CD4-positive, alpha-beta memory T cell (primary cell): ENCODE data around the gene ST6GALNAC3. TPM values are rescaled to one million over a fixed set of nuclear protein-coding genes. Genes with fewer than 3 reads are reported as not detected.

ENCODE experiments used
- CTCF ChIA-PET: fragments of 350-600 bp; sonication (Branson Sonifier 250); formaldehyde crosslinking; loops from one replicate; lab custom pipeline; 2021; ENCODE audit warnings: inconsistent platforms; ENCODE audit not compliant: partially characterized antibody; lab: Charles Lee
- POLR2A ChIA-PET: fragments of 350-600 bp; sonication (Branson Sonifier 250); formaldehyde crosslinking; loops from one replicate; lab custom pipeline; 2021; ENCODE audit not compliant: partially characterized antibody; lab: Charles Lee
- DNase-seq, 5 donors: peaks; one replicate each; pipeline versions ENCODE4 v3.0.0 to v3.0.0-alpha.2; 2020 to 2022; ENCODE audit warnings: mixed read lengths in 1 of 5
- H3K27ac ChIP-seq: one replicate; pipeline ENCODE4 v1.7.0; 2013; ENCODE audit warnings: low read depth, low read length
- H3K27me3 ChIP-seq: 2 replicates; pipeline ENCODE4 v1.7.0; 2013; ENCODE audit warnings: mild to moderate bottlenecking, low read length, moderate library complexity; ENCODE audit not compliant: insufficient read depth
- H3K36me3 ChIP-seq: 2 replicates; pipeline ENCODE4 v1.7.0; 2013; ENCODE audit warnings: mild to moderate bottlenecking, low read length, moderate library complexity; ENCODE audit not compliant: insufficient read depth
- H3K4me1 ChIP-seq: 2 replicates; pipeline ENCODE4 v1.7.0; 2013; ENCODE audit warnings: mild to moderate bottlenecking, low read length, moderate library complexity; ENCODE audit not compliant: insufficient read depth
- H3K4me3 ChIP-seq, 2 donors: one replicate each; pipeline ENCODE4 v1.7.0; 2013; ENCODE audit warnings: low read length in 2 of 2, mild to moderate bottlenecking in 1 of 2
- H3K9me3 ChIP-seq, 2 donors: one replicate each; pipeline ENCODE4 v1.7.0; 2013; ENCODE audit warnings: low read length in 2 of 2, control low read depth in 1 of 2; ENCODE audit not compliant: control insufficient read depth in 1 of 2
- H3K27ac Mint-ChIP-seq, 7 donors: one replicate each; pipeline ENCODE4 v1.8.0; 2020 to 2021; ENCODE audit warnings: mixed read lengths in 7 of 7, mild to moderate bottlenecking in 6 of 7, inconsistent platforms in 3 of 7, moderate library complexity in 3 of 7
- H3K27me3 Mint-ChIP-seq, 2 donors: one replicate each; pipeline ENCODE4 v1.8.0; 2020 to 2021; ENCODE audit warnings: mixed read lengths in 2 of 2
- H3K36me3 Mint-ChIP-seq, 2 donors: one replicate each; pipeline ENCODE4 v1.8.0; 2020 to 2021; ENCODE audit warnings: mixed read lengths in 2 of 2, inconsistent platforms in 1 of 2, mild to moderate bottlenecking in 1 of 2
- H3K4me1 Mint-ChIP-seq, 4 donors: one replicate each; pipeline ENCODE4 v1.8.0; 2020 to 2021; ENCODE audit warnings: mixed read lengths in 4 of 4, mild to moderate bottlenecking in 1 of 4
- H3K4me3 Mint-ChIP-seq, 8 donors: one replicate each; pipeline ENCODE4 v1.8.0; 2020 to 2021; ENCODE audit warnings: mixed read lengths in 8 of 8, mild to moderate bottlenecking in 7 of 8, moderate library complexity in 6 of 8, inconsistent platforms in 3 of 8
- H3K9me3 Mint-ChIP-seq, 8 donors: one replicate each; pipeline ENCODE4 v1.8.0; 2020 to 2021; ENCODE audit warnings: mixed read lengths in 8 of 8, mild to moderate bottlenecking in 5 of 8, inconsistent platforms in 3 of 8, moderate library complexity in 1 of 8
- intact Hi-C: fragments of 100-400 bp; cut with micrococcal nuclease; formaldehyde crosslinking; loops from one replicate; pipeline ENCODE4 v1.15.1; 2023
- polyA plus RNA-seq, 2 donors: library from polyadenylated mRNA; unstranded; fragments of 300-500 nt; fragmentation: Illumina TruSeq; gene quantifications; one replicate each; pipeline ENCODE4 v1.2.3, GENCODE V29; 2021
- total RNA-seq, 2 experiments: library from RNA; stranded (reverse); gene quantifications; one replicate each; pipeline ENCODE4 v1.2.3, GENCODE V29; 2021

The ST6GALNAC3 gene
- total and polyA plus RNA-seq, 4 experiments from 2014 or later: 0.47 to 1.2 (median 1.1) TPM; not detected in 1

DNA sequence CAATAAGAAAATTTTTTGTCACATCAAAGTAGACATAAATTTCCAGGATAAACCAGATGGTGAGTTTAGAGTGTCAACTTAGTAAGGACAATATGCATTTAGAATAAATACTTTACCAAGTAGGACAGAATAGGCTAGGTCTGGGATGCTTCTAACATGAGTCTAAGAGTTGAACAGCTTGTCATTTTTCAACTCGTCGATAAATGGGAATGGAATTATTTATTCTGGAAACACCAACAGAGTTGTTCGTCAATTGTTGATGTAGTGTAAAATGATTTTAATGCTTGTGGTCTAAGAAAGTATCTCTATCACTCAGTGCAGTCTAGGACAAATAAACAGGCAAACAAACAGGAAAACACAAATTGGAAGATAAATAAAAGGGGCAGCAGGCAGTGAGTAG lies 434.3 kb downstream of the ST6GALNAC3 start:
- ChIA-PET POLR2A (no interaction called here), CTCF (no interaction called here)
- Histone ChIP-seq H3K9me3 (no peaks in the 10 kb centered on the region), H3K27ac (no peak overlapping the region), H3K36me3 (no peaks in the 10 kb centered on the region), H3K4me1 (no peaks in the 10 kb centered on the region), H3K4me3 (no peak overlapping the region), H3K27me3 (no peaks in the 10 kb centered on the region)
- Mint-ChIP-seq H3K27ac (no peak overlapping the region), H3K4me1 (peaks cover 0 to 7% (median 1%) of the 10 kb centered on the region in 4 donors), H3K4me3 (no peak overlapping the region), H3K27me3 (no peaks in the 10 kb centered on the region), H3K9me3 (no peaks in the 10 kb centered on the region), H3K36me3 (no peaks in the 10 kb centered on the region)
- DNase-seq: no peak
- intact Hi-C loops: no loop called here

DNA sequence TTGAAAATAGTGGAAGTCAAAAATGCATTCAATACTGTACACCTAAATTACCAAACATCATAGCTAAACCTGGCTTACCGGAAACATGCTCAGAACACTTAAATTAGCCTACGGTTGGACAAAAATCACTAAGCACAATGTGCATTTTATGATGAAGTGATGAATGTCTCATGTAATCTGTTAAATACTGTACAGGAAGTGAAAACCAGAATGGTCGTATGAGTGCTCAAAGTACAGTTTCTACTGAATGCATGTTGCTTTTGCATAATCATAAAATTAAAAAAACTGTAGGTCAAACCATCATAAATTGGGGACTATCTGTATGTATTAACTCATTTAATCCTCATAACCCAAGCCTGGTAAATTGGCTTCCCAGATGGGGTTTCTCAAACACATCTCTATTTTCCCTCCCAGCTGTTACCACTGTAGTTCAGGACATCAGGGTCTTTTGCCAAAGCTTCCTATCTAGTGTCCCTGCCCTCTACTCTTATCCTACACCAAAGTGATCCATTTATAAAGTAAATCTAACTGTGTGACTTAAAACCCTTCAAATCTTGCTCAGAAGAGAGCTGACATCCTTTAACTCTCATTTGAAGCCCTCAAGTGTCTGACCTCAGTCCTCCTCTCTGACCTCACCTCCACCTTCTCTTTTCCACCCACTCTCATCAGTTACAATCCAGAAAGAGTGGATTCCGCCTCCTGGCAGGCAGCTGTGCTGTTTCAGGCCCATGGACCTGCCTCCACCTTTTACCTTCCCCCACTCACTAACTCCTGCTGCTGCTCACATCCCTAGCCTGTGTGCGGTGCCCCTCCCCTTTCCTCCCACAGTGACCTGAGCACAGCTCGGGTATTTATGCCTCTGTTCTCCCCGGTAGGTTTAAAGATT lies 436.4 kb downstream of the ST6GALNAC3 start:
- intact Hi-C loops: loop anchor here (10.0 kb wide), 1 partner anchor 356 kb away; no protein-coding TSS in a partner anchor
- H3K9me3 ChIP-seq: no peaks in the 10 kb centered on the region
- H3K36me3 ChIP-seq: no peaks in the 10 kb centered on the region
- no peaks in the 10 kb centered on the region for H3K27me3 ChIP-seq
- ChIA-PET CTCF (no interaction called here), POLR2A (no interaction called here)
- Mint-ChIP-seq H3K4me1 (peaks cover 0 to 7% (median 1%) of the 10 kb centered on the region in 4 donors), H3K4me3 (no peak overlapping the region), H3K9me3 (no peaks in the 10 kb centered on the region), H3K27ac (peak overlapping the region in 3 of 7 donors; percentile 17 to 58 (median 50)), H3K36me3 (no peaks in the 10 kb centered on the region), H3K27me3 (no peaks in the 10 kb centered on the region)
- no peak for DNase-seq
- no peaks in the 10 kb centered on the region for H3K4me1 ChIP-seq
- H3K27ac ChIP-seq: no peak overlapping the region
- no peak overlapping the region for H3K4me3 ChIP-seq

DNA sequence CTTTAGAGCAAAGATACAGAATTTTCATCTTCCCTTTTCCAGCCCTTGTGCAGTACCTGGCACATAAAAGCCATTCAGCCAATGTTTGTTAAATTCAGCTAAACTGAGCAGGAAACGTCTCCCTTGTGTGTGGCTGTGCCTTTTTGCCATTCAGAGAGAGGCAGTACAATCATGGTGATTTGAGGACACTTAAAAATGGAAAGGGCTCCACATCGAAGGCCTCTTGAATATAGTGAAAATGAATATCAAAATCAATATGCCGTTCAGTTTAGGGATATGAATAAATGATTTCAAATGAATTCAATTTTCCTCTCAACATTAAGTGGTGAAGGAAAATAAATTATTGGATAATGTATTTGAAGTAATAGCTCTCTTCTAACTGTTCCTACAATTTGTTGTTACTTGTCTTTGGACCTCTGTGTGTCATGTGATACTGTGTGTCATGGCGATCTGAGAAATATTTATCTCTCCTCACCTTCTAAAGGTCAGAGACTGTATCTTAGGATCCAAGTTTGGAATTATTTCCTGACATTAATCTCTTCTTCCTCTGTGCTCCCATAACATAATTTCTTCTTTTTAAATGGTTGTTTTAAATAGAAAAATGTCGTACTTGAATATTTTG lies 437.1 kb downstream of the ST6GALNAC3 start:
- intact Hi-C loops: loop anchor here (10.0 kb wide), 1 partner anchor 357 kb away; no protein-coding TSS in a partner anchor
- Mint-ChIP-seq H3K4me1 (peaks cover 0 to 7% (median 1%) of the 10 kb centered on the region in 4 donors), H3K36me3 (no peaks in the 10 kb centered on the region), H3K4me3 (no peak overlapping the region), H3K27ac (peak overlapping the region in 2 of 7 donors; percentile 17 to 50), H3K9me3 (no peaks in the 10 kb centered on the region), H3K27me3 (no peaks in the 10 kb centered on the region)
- Histone ChIP-seq H3K4me3 (no peak overlapping the region), H3K27ac (no peak overlapping the region), H3K27me3 (no peaks in the 10 kb centered on the region), H3K4me1 (no peaks in the 10 kb centered on the region), H3K9me3 (no peaks in the 10 kb centered on the region), H3K36me3 (no peaks in the 10 kb centered on the region)
- ChIA-PET CTCF (no interaction called here), POLR2A (no interaction called here)
- no peak for DNase-seq

DNA sequence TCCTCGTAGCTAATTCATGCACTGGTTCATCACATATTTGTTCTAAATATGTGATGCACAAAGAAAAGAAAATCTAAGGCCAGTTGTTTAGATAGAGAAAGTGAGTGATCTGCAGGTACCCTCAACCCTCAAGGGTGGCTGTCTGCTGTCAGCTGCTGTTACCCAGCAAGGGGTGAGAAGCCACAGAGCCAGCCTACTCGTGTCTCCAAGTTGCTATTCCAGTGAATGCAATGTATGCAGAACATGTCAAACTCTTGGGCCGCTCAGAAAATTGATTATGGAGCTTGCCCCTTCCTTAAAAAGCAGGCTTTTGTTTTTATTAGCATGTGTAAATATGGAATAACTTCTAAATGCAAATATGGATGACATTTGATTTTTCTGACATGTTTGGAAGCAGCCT lies 456.4 kb downstream of the ST6GALNAC3 start:
- Histone ChIP-seq H3K9me3 (no peaks in the 10 kb centered on the region), H3K27ac (no peak overlapping the region), H3K36me3 (no peaks in the 10 kb centered on the region), H3K27me3 (no peaks in the 10 kb centered on the region), H3K4me3 (no peak overlapping the region), H3K4me1 (no peaks in the 10 kb centered on the region)
- intact Hi-C loops: no loop called here
- peaks cover 0 to 1% of the 10 kb centered on the region in 2 donors for H3K27me3 Mint-ChIP-seq
- H3K36me3 Mint-ChIP-seq: no peaks in the 10 kb centered on the region
- no peak for DNase-seq
- no peaks in the 10 kb centered on the region for H3K9me3 Mint-ChIP-seq
- H3K27ac Mint-ChIP-seq: no peak overlapping the region
- H3K4me1 Mint-ChIP-seq: no peaks in the 10 kb centered on the region
- ChIA-PET POLR2A (no interaction called here), CTCF (no interaction called here)
- no peak overlapping the region for H3K4me3 Mint-ChIP-seq

DNA sequence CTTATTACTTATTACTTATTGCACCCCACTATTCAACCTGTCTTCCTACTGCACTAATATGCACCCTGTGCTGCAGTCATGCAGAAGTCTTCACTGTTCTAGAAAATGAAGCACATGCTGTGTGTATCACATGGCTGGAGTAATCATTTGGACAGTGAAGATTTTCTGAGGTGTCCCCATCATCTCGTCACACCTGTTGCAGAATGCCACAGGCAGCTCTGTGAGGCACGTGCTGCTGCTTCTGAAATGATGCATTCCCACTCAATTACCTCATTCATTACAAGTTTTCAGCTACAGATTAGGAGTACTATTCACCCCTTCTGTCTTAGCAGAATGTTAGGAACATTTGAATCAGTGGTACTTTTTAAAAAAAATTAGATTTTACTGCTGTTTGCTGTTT lies 467.1 kb downstream of the ST6GALNAC3 start:
- H3K9me3 Mint-ChIP-seq: peaks cover 0 to 23% (median 7%) of the 10 kb centered on the region in 8 donors

DNA sequence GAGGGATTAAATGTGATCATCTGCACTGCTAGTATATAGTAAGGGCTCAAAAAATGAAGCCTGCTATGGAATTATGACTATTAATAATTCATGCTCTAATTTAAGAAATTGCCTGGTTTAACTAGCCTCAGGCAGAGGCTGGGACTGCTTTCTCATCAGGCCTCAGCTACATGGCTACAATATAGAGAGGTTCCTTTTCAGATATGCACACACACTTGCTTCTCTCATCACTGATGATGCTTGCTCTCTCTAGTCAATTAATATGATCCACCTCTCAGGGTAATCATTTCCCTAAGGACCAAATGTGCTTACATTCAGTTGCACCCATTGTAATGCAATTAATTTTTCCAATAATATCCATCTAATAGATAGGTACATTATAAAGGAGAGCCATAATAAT lies 467.8 kb downstream of the ST6GALNAC3 start:
- POLR2A ChIA-PET: no interaction called here
- no peaks in the 10 kb centered on the region for H3K9me3 ChIP-seq

More for the DNA sequence above, 467.1 kb downstream of the ST6GALNAC3 start:
- CTCF ChIA-PET: no interaction called here
- no peak overlapping the region for H3K4me3 Mint-ChIP-seq
- Histone ChIP-seq H3K27me3 (no peaks in the 10 kb centered on the region), H3K9me3 (no peaks in the 10 kb centered on the region), H3K27ac (no peak overlapping the region), H3K4me3 (no peak overlapping the region), H3K36me3 (no peaks in the 10 kb centered on the region), H3K4me1 (no peaks in the 10 kb centered on the region)
- intact Hi-C loops: no loop called here
- H3K4me1 Mint-ChIP-seq: no peaks in the 10 kb centered on the region
- POLR2A ChIA-PET: no interaction called here
- no peak for DNase-seq
- H3K27me3 Mint-ChIP-seq: peaks cover 0 to 2% of the 10 kb centered on the region in 2 donors
- no peak overlapping the region for H3K27ac Mint-ChIP-seq
- no peaks in the 10 kb centered on the region for H3K36me3 Mint-ChIP-seq

DNA sequence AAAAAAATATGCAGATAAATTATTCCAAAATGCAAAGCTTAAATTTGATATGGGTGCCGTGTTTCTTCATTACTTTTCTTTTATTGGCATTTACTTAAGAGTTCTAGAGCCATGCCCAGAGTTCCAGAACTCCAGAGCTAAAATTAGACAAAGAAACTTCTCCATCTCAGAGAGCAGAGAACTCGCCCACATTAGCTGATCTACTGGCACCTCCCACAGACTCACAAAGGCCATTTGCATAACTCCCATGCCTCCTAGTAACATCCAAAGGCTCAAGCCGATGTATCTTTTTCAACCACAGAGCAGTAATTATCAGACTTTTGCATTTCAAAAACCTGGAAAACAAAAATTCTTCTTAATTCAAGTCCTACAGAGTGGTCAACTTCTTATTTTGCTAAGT lies 468.9 kb downstream of the ST6GALNAC3 start:
- Histone ChIP-seq H3K9me3 (no peaks in the 10 kb centered on the region), H3K36me3 (no peaks in the 10 kb centered on the region), H3K4me1 (no peaks in the 10 kb centered on the region), H3K4me3 (no peak overlapping the region), H3K27ac (no peak overlapping the region), H3K27me3 (no peaks in the 10 kb centered on the region)
- DNase-seq: no peak
- intact Hi-C loops: no loop called here
- CTCF ChIA-PET: no interaction called here
- H3K9me3 Mint-ChIP-seq: peaks cover 0 to 14% (median 6%) of the 10 kb centered on the region in 8 donors
- POLR2A ChIA-PET: no interaction called here
- H3K36me3 Mint-ChIP-seq: no peaks in the 10 kb centered on the region
- H3K27ac Mint-ChIP-seq: no peak overlapping the region
- H3K27me3 Mint-ChIP-seq: no peaks in the 10 kb centered on the region
- H3K4me1 Mint-ChIP-seq: no peaks in the 10 kb centered on the region
- no peak overlapping the region for H3K4me3 Mint-ChIP-seq

More for the DNA sequence above, 467.8 kb downstream of the ST6GALNAC3 start:
- peaks cover 0 to 23% (median 7%) of the 10 kb centered on the region in 8 donors for H3K9me3 Mint-ChIP-seq
- Histone ChIP-seq H3K27ac (no peak overlapping the region), H3K4me3 (no peak overlapping the region), H3K27me3 (no peaks in the 10 kb centered on the region), H3K36me3 (no peaks in the 10 kb centered on the region), H3K4me1 (no peaks in the 10 kb centered on the region)
- CTCF ChIA-PET: no interaction called here
- H3K4me3 Mint-ChIP-seq: no peak overlapping the region
- H3K36me3 Mint-ChIP-seq: no peaks in the 10 kb centered on the region
- no peaks in the 10 kb centered on the region for H3K4me1 Mint-ChIP-seq
- peaks cover 0 to under 1% of the 10 kb centered on the region in 2 donors for H3K27me3 Mint-ChIP-seq
- H3K27ac Mint-ChIP-seq: no peak overlapping the region
- intact Hi-C loops: no loop called here
- no peak for DNase-seq
